IMR-90 (cell line): ENCODE data around the gene NAIF1. TPM values are rescaled to one million over a fixed set of nuclear protein-coding genes. Genes with fewer than 3 reads are reported as not detected.

Source experiments
- ATAC-seq: fragments of 200-7000 bp; cut with Tn5 transposase; 2 replicates; pipeline ENCODE4 v1.9.1; 2020; ENCODE audit warnings: low read depth, mild to moderate bottlenecking, moderate library complexity
- BruUV-seq: library from RNA; stranded (reverse); fragments of 400-500 nt; replicated peaks from 2 replicates; lab custom pipeline; 2021; lab: Mats Ljungman, UMichigan
- CTCF ChIA-PET: fragments of 300-600 bp; formaldehyde crosslinking; extraction: SDS; loops from one replicate; lab custom pipeline; 2021; ENCODE audit warnings: antibody characterized with exemption; lab: Yijun Ruan, JAX
- POLR2A ChIA-PET: fragments of 300-600 bp; sonication (Branson Sonifier 250); formaldehyde crosslinking; loops from one replicate; lab custom pipeline; 2022; ENCODE audit warnings: antibody characterized with exemption; ENCODE audit not compliant: unreplicated experiment; lab: Charles Lee
- DNase-seq: peaks from one replicate; pipeline ENCODE4 v3.0.0; 2013
- H2AFZ ChIP-seq: replicated peaks from 2 replicates; pipeline ENCODE3; 2013; ENCODE audit warnings: low read length, mild to moderate bottlenecking; ENCODE audit not compliant: poor library complexity
- H2AK5ac ChIP-seq: 2 replicates; pipeline ENCODE4 v1.6.1; 2013; ENCODE audit warnings: low read depth, low read length, inconsistent platforms
- H2AK9ac ChIP-seq: replicated peaks from 2 replicates; pipeline ENCODE3; 2013; ENCODE audit warnings: mild to moderate bottlenecking, low read depth, low read length, moderate library complexity; ENCODE audit not compliant: poor library complexity
- H2BK120ac ChIP-seq: 2 replicates; pipeline ENCODE4 v1.6.1; 2013; ENCODE audit warnings: low read depth, low read length, inconsistent platforms
- H2BK15ac ChIP-seq: 3 replicates; pipeline ENCODE4 v1.6.1; 2013; ENCODE audit warnings: low read depth, low read length, inconsistent platforms
- H2BK20ac ChIP-seq: 2 replicates; pipeline ENCODE4 v1.6.1; 2013; ENCODE audit warnings: low read depth, mild to moderate bottlenecking, inconsistent platforms, low read length, moderate library complexity
- H2BK5ac ChIP-seq: 2 replicates; pipeline ENCODE4 v1.6.1; 2013; ENCODE audit warnings: mild to moderate bottlenecking, low read depth, low read length, inconsistent platforms; ENCODE audit not compliant: poor library complexity, severe bottlenecking
- H3K14ac ChIP-seq: replicated peaks from 2 replicates; pipeline ENCODE4 v1.6.1; 2013; ENCODE audit warnings: low read depth, low read length, inconsistent platforms
- H3K18ac ChIP-seq: 2 replicates; pipeline ENCODE4 v1.6.1; 2013; ENCODE audit warnings: low read depth, low read length, control low read depth
- H3K23ac ChIP-seq: 2 replicates; pipeline ENCODE4 v1.6.1; 2013; ENCODE audit warnings: low read depth, low read length, inconsistent platforms
- H3K27ac ChIP-seq: 2 replicates; pipeline ENCODE4 v1.5.1; 2013; ENCODE audit warnings: mild to moderate bottlenecking, control low read depth, low read length; ENCODE audit not compliant: insufficient read depth
- H3K27me3 ChIP-seq: 2 replicates; pipeline ENCODE4 v1.6.1; 2013; ENCODE audit warnings: low read length; ENCODE audit not compliant: control insufficient read depth, insufficient read depth
- H3K36me3 ChIP-seq: 2 replicates; pipeline ENCODE4 v1.6.1; 2013; ENCODE audit warnings: low read length, mixed read lengths; ENCODE audit not compliant: control insufficient read depth, insufficient read depth
- H3K4ac ChIP-seq: 2 replicates; pipeline ENCODE4 v1.6.1; 2013; ENCODE audit warnings: low read depth, low read length, inconsistent platforms
- H3K4me1 ChIP-seq: 2 replicates; pipeline ENCODE4 v1.6.1; 2013; ENCODE audit warnings: low read length, mixed read lengths; ENCODE audit not compliant: control insufficient read depth, insufficient read depth
- H3K4me2 ChIP-seq: 2 replicates; pipeline ENCODE4 v1.6.1; 2013; ENCODE audit warnings: low read depth, mild to moderate bottlenecking, control low read depth, low read length, moderate library complexity
- H3K4me3 ChIP-seq: 2 replicates; pipeline ENCODE4 v1.5.1; 2013; ENCODE audit warnings: low read depth, mild to moderate bottlenecking, control low read depth, low read length, moderate library complexity; ENCODE audit not compliant: insufficient read depth
- H3K56ac ChIP-seq: 2 replicates; pipeline ENCODE4 v1.6.1; 2013; ENCODE audit warnings: low read length, inconsistent platforms; ENCODE audit not compliant: insufficient read depth; ENCODE audit errors: extremely low read depth
- H3K79me1 ChIP-seq, 2 experiments: 2 replicates each; pipeline ENCODE4 v1.6.1; 2013; ENCODE audit warnings: low read length in 2 of 2, inconsistent platforms in 1 of 2, low read depth in 1 of 2
- H3K9ac ChIP-seq: 2 replicates; pipeline ENCODE4 v1.6.1; 2013; ENCODE audit warnings: low read depth, low read length, control low read depth
- H3K9me1 ChIP-seq: 2 replicates; pipeline ENCODE4 v1.6.1; 2013; ENCODE audit warnings: low read length, inconsistent platforms; ENCODE audit not compliant: insufficient read depth
- H3K9me3 ChIP-seq: 2 replicates; pipeline ENCODE4 v1.6.1; 2013; ENCODE audit warnings: low read length; ENCODE audit not compliant: control insufficient read depth, insufficient read depth
- H4K20me1 ChIP-seq: 2 replicates; pipeline ENCODE4 v1.6.1; 2013; ENCODE audit warnings: low read length, inconsistent platforms; ENCODE audit not compliant: insufficient read depth
- H4K5ac ChIP-seq: 2 replicates; pipeline ENCODE4 v1.6.1; 2013; ENCODE audit warnings: mild to moderate bottlenecking, low read depth, low read length, control low read depth
- H4K8ac ChIP-seq, 2 experiments: 2 replicates each; pipeline ENCODE4 v1.6.1; 2013; ENCODE audit warnings: low read depth in 2 of 2, low read length in 2 of 2, control low read depth in 1 of 2, inconsistent platforms in 1 of 2
- H4K91ac ChIP-seq: 2 replicates; pipeline ENCODE4 v1.6.1; 2013; ENCODE audit warnings: low read depth, low read length, inconsistent platforms; ENCODE audit not compliant: insufficient read depth
- NFE2L2 ChIP-seq: fragments of 150-350 bp; IDR thresholded peaks from 2 replicates; pipeline ENCODE4 v1.6.1; 2016; ENCODE audit warnings: low read depth, mild to moderate bottlenecking, low read length
- WGBS, 2 experiments: methylation state at CpG; one replicate each; pipeline versions ENCODE4 v1.1.5 to v1.1.7; 2013; ENCODE audit warnings: missing lambda C conversion rate in 2 of 2; ENCODE audit not compliant: insufficient read length in 1 of 2; ENCODE audit errors: extremely low coverage in 2 of 2; 5-methylcytosine and 5-hydroxymethylcytosine counted together
- dilution Hi-C: fragments of 300-500 bp; cut with HindIII; formaldehyde crosslinking; loops from one replicate; pipeline ENCODE4 v1.14.3; 2018; ENCODE audit warnings: low sequenced_read_pairs; ENCODE audit not compliant: unreplicated experiment
- in situ Hi-C: fragments of 300-500 bp; cut with MboI; formaldehyde crosslinking; loops from 3 replicates; pipeline ENCODE4 v1.14.3; 2019; ENCODE audit warnings: low sequenced_read_pairs, inconsistent platforms, mixed read lengths
- intact Hi-C: fragments of 100-400 bp; cut with micrococcal nuclease; formaldehyde crosslinking; loops from 2 replicates; pipeline ENCODE4 v1.10.0; 2022
- polyA plus RNA-seq, 3 experiments: library from polyadenylated mRNA; depleted of rRNA; stranded (reverse); fragments of >200 nt; gene quantifications; 2 replicates each; pipeline ENCODE4 v1.2.3, GENCODE V29; 2012; ENCODE audit warnings: low replicate concordance in 1 of 3
- total RNA-seq: library from RNA; depleted of rRNA; stranded (reverse); fragments of >200 nt; gene quantifications from 2 replicates; pipeline ENCODE4 v1.2.3, GENCODE V29; 2012

The NAIF1 gene
- total and polyA plus RNA-seq, 2 of the 4 experiments (the other 2 are of a cell fraction) = 9.7 to 10.1 TPM

- no peak overlapping the region for H2AFZ ChIP-seq
- no peak overlapping the region for H3K18ac ChIP-seq
- H3K4me2 ChIP-seq = no peak overlapping the region
- in situ Hi-C loops (loop anchor here (5.0 kb wide), 1 partner anchor 160 kb away; the partner anchor contains the start of gene DPM2), intact Hi-C loops (loop anchor here (5.0 kb wide), 1 partner anchor 155 kb away; no protein-coding TSS in a partner anchor), dilution Hi-C loops (no loop called here)
- no peak overlapping the region for H2AK9ac ChIP-seq
- H3K9me3 ChIP-seq = no peaks in the 10 kb centered on the region
- peak overlapping the region; percentile 86 for H2BK5ac ChIP-seq
- ChIA-PET POLR2A (no interaction called here), CTCF (no interaction called here)
- no peak for TF ChIP-seq NFE2L2
- no peak overlapping the region for H3K56ac ChIP-seq
- BruUV-seq = no TSS peak
- H3K36me3 ChIP-seq = peaks cover 9% of the 10 kb centered on the region
- peak overlapping the region; percentile 61 for H2BK120ac ChIP-seq
- H3K27ac ChIP-seq = peak overlapping the region; percentile 78; the same call in 1 of the 2 replicates
- DNase-seq = no peak
- H2AK5ac ChIP-seq = peak overlapping the region; percentile 66
- no peak overlapping the region for H3K9ac ChIP-seq
- no peak overlapping the region for H3K23ac ChIP-seq
- peak overlapping the region; percentile 77 for H4K91ac ChIP-seq
- H2BK15ac ChIP-seq = peak overlapping the region; percentile 17; the same call in 2 of the 3 replicates
- peaks cover 43 to 88% of the 10 kb centered on the region in 2 experiments for H3K79me1 ChIP-seq
- H4K5ac ChIP-seq = no peak overlapping the region
- H3K4me1 ChIP-seq = peaks cover 48% of the 10 kb centered on the region
- H3K4ac ChIP-seq = peak overlapping the region; percentile 92
- no peak overlapping the region for H4K8ac ChIP-seq
- no peak overlapping the region for H3K14ac ChIP-seq
- peaks cover 30% of the 10 kb centered on the region for H4K20me1 ChIP-seq
- ATAC-seq = no peak
- peak overlapping the region; percentile 80; the same call in 1 of the 2 replicates for H2BK20ac ChIP-seq
- peaks cover 31% of the 10 kb centered on the region; the same call in 1 of the 2 replicates for H3K9me1 ChIP-seq
- WGBS, 2 experiments = 100% methylated on average over 7 of the region's 19 CpGs; no CpG with 5 or more reads in 1 of the 2 experiments
- H3K27me3 ChIP-seq = no peaks in the 10 kb centered on the region
- no peak overlapping the region for H3K4me3 ChIP-seq
Observed at GRCh38 chr9:128096616-128097536, 29.8 kb upstream of the NAIF1 start.
